Activated B cell treated with CpG ODN at 0.5 μM for 24 hours (primary cell): Measurements from ENCODE around the gene ARHGEF28. TPM values are rescaled to one million over a fixed set of nuclear protein-coding genes. Genes with fewer than 3 reads are reported as not detected.

ENCODE experiments used
- ATAC-seq: fragments of 200-7000 bp; cut with Tn5 transposase; one replicate; pipeline ENCODE4 v1.10.0; 2021; ENCODE audit warnings: low read depth, mild to moderate bottlenecking, moderate library complexity
- CTCF ChIA-PET: fragments of 350-600 bp; sonication (Branson Sonifier 250); formaldehyde crosslinking; loops from one replicate; lab custom pipeline; 2021; ENCODE audit warnings: antibody characterized with exemption; lab: Charles Lee
- POLR2A ChIA-PET: fragments of 350-600 bp; sonication (Branson Sonifier 250); formaldehyde crosslinking; loops from one replicate; lab custom pipeline; 2021; ENCODE audit warnings: antibody characterized with exemption; lab: Charles Lee
- DNase-seq: peaks from one replicate; pipeline ENCODE4 v3.0.0; 2022
- H3K27ac Mint-ChIP-seq: one replicate; pipeline ENCODE4 v1.8.0; 2020; ENCODE audit warnings: mixed read lengths
- H3K27me3 Mint-ChIP-seq: one replicate; pipeline ENCODE4 v1.8.0; 2021; ENCODE audit warnings: mixed read lengths
- H3K36me3 Mint-ChIP-seq: one replicate; pipeline ENCODE4 v1.8.0; 2021; ENCODE audit warnings: low read depth, mixed read lengths
- H3K4me1 Mint-ChIP-seq: one replicate; pipeline ENCODE4 v1.8.0; 2021; ENCODE audit warnings: mixed read lengths
- H3K4me3 Mint-ChIP-seq: one replicate; pipeline ENCODE4 v1.8.0; 2020; ENCODE audit warnings: mild to moderate bottlenecking, mixed read lengths
- H3K9me3 Mint-ChIP-seq: one replicate; pipeline ENCODE4 v1.8.0; 2020; ENCODE audit warnings: mixed read lengths
- intact Hi-C: fragments of 100-400 bp; cut with micrococcal nuclease; formaldehyde crosslinking; loops from one replicate; pipeline ENCODE4 v1.15.1; 2024
- total RNA-seq: library from RNA; stranded (reverse); gene quantifications from 2 replicates; pipeline ENCODE4 v1.2.3, GENCODE V29; 2022
- TF ChIP-seq, protein P1 (sequence below): fragments of 200-600 bp; IDR thresholded peaks from one replicate; pipeline ENCODE4 v1.8.0; 2022; ENCODE audit warnings: antibody characterized with exemption, mild to moderate bottlenecking

The ARHGEF28 gene
- total RNA-seq, 1 donor from 2014 or later: not detected

DNA sequence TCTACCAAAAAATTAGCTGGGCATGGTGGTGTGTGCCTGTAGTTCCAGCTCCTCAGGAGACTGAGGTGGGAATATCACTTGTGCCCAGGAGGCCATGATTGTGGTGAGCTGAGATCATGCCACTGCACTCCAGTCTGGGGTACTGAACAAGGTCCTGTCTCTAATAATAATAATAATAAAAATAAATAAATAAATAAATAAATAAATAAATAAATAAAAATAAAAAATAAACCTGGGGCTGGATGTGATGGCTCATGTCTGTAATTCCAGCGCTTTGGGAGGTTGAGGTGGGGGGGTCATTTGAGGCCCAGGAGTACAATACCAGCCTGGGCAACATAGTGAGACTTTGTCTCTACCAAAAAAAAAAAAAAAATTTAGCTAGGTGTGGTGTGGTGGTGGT is 113.7 kb downstream of the ARHGEF28 start:
- POLR2A ChIA-PET: no interaction called here
- no peak overlapping the region for H3K27ac Mint-ChIP-seq
- CTCF ChIA-PET: no interaction called here
- no peaks in the 10 kb centered on the region for H3K4me1 Mint-ChIP-seq
- ATAC-seq (no peak), DNase-seq (no peak)
- intact Hi-C loops: no loop called here
- TF ChIP-seq, protein P1, sequence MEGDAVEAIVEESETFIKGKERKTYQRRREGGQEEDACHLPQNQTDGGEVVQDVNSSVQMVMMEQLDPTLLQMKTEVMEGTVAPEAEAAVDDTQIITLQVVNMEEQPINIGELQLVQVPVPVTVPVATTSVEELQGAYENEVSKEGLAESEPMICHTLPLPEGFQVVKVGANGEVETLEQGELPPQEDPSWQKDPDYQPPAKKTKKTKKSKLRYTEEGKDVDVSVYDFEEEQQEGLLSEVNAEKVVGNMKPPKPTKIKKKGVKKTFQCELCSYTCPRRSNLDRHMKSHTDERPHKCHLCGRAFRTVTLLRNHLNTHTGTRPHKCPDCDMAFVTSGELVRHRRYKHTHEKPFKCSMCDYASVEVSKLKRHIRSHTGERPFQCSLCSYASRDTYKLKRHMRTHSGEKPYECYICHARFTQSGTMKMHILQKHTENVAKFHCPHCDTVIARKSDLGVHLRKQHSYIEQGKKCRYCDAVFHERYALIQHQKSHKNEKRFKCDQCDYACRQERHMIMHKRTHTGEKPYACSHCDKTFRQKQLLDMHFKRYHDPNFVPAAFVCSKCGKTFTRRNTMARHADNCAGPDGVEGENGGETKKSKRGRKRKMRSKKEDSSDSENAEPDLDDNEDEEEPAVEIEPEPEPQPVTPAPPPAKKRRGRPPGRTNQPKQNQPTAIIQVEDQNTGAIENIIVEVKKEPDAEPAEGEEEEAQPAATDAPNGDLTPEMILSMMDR: no peak
- H3K27me3 Mint-ChIP-seq: peaks cover 5% of the 10 kb centered on the region
- H3K4me3 Mint-ChIP-seq: no peak overlapping the region
- no peaks in the 10 kb centered on the region for H3K36me3 Mint-ChIP-seq
- H3K9me3 Mint-ChIP-seq: no peaks in the 10 kb centered on the region

DNA sequence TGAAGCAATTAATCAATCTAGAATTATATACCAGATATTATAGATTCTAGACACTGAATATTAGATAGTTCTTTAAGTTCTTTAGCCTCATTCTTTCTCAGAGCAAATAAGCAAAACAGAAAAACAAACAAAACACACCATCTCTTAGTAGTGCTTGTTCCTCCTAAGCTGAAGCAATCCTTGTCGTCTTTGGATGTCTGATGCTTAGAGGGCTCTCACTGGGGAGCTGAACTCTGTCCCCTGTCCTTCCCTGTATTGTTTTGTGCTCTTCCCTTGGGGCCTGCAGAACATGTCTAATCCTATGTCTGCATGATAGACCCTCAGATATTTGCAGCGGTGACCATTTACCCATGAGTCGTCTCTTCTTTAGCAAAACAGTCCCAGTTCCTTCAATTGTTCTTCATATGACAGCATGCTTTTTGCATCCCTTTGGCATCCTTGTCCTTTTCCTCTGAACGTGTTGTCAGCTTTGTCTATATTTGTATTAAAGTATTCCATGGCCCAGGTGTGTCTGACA is 114.3 kb downstream of the ARHGEF28 start:
- H3K36me3 Mint-ChIP-seq: no peaks in the 10 kb centered on the region
- H3K4me1 Mint-ChIP-seq: no peaks in the 10 kb centered on the region
- no peak overlapping the region for H3K27ac Mint-ChIP-seq
- POLR2A ChIA-PET: no interaction called here
- DNase-seq (no peak), ATAC-seq (no peak)
- H3K4me3 Mint-ChIP-seq: no peak overlapping the region
- peaks cover 5% of the 10 kb centered on the region for H3K27me3 Mint-ChIP-seq
- H3K9me3 Mint-ChIP-seq: no peaks in the 10 kb centered on the region
- TF ChIP-seq, protein P1: no peak
- intact Hi-C loops: no loop called here
- CTCF ChIA-PET: no interaction called here

DNA sequence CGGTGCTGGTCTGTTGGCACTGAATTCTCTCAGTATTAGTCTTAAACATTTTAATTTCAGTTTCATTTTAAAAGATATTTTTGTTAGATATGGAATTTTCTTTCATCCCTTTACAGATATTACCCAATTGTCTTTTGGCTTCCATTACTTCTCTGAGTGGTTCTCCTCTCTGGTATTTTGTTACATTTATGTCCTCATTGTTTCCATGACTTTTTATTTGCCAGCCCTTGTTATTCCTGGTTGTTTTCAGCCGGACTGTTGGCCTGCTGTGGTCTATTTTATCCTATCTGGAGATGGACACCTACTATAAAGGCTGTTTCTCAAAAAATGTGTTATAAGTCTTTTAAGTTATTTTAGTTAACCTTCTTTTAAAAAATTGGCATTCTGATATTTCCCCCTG is 117.2 kb downstream of the ARHGEF28 start:
- H3K9me3 Mint-ChIP-seq: no peaks in the 10 kb centered on the region
- ChIA-PET CTCF (no interaction called here), POLR2A (no interaction called here)
- no peak for DNase-seq
- TF ChIP-seq, protein P1: no peak
- H3K4me1 Mint-ChIP-seq: no peaks in the 10 kb centered on the region
- no peak overlapping the region for H3K27ac Mint-ChIP-seq
- no peaks in the 10 kb centered on the region for H3K36me3 Mint-ChIP-seq
- intact Hi-C loops: no loop called here
- peaks cover 5% of the 10 kb centered on the region for H3K27me3 Mint-ChIP-seq
- no peak overlapping the region for H3K4me3 Mint-ChIP-seq
- ATAC-seq: no peak

DNA sequence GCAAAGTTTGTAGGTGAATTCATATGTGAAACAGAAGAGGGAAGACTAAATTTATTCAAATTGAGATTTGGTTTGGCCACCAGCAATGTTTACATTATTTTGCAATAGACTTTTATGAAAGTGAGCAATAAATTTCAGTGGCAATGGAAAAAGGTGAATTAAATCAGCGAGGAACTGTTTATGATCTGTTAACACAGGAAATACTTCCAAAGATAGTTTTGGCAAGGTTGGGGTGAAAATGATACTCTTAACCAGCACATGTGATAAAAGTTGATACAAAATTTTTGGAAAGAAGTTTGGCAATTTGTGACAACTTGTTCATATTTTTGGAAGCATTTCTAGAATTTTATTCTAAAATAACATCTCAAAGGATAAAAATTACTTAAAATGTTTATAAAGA is 119.8 kb downstream of the ARHGEF28 start:
- DNase-seq (no peak), ATAC-seq (no peak)
- intact Hi-C loops: no loop called here
- H3K27me3 Mint-ChIP-seq: peaks cover 5% of the 10 kb centered on the region
- TF ChIP-seq, protein P1: no peak
- CTCF ChIA-PET: no interaction called here
- POLR2A ChIA-PET: no interaction called here
- no peaks in the 10 kb centered on the region for H3K9me3 Mint-ChIP-seq
- no peak overlapping the region for H3K4me3 Mint-ChIP-seq
- H3K27ac Mint-ChIP-seq: no peak overlapping the region
- no peaks in the 10 kb centered on the region for H3K36me3 Mint-ChIP-seq
- no peaks in the 10 kb centered on the region for H3K4me1 Mint-ChIP-seq

DNA sequence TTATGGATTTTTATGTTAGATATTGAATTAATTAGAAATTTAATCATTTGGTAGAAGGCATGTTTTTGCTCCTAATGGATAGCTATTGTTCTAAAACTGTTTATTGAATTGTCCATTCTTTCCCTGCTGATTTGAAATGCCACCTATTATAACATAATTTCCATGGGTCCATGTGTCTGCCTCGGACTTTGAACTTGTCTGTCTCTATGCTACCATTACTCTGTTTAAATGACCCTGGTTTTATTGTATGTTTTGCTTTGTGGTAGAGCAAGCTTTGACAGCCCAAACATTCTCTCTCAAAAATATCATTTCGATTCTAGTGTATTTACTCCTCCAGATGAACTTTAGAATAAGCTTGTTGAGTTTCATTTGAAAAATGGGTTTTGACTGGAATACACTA is 120.6 kb downstream of the ARHGEF28 start:
- Mint-ChIP-seq H3K27ac (no peak overlapping the region), H3K4me1 (no peaks in the 10 kb centered on the region), H3K4me3 (no peak overlapping the region), H3K9me3 (no peaks in the 10 kb centered on the region), H3K27me3 (peaks cover 6% of the 10 kb centered on the region), H3K36me3 (no peaks in the 10 kb centered on the region)
- CTCF ChIA-PET: no interaction called here
- no peak for ATAC-seq
- DNase-seq: no peak
- intact Hi-C loops: no loop called here
- TF ChIP-seq, protein P1: no peak
- POLR2A ChIA-PET: no interaction called here
